IPS-NIHi11 (cell line): ENCODE measurements around the gene LOXL3.

Source experiments
- DNase-seq: peaks from one replicate; pipeline ENCODE4 v3.0.0; 2012; ENCODE audit warnings: mixed read lengths, low spot score

LOXL3 gene

GRCh38 chr2:74550231-74550630, 3.5 kb downstream of the LOXL3 start:
- DNase-seq, result no peak

GRCh38 chr2:74548900-74549826, 4.6 kb downstream of the LOXL3 start:
- peak; percentile 84 for DNase-seq

GRCh38 chr2:74548285-74548899, 5.3 kb downstream of the LOXL3 start:
- no peak for DNase-seq

- no peak for DNase-seq
These were observed 7.7 kb downstream of the LOXL3 start for GRCh38 chr2:74546004-74546403.

- no peak for DNase-seq
These were observed 9.1 kb downstream of the LOXL3 start for GRCh38 chr2:74544634-74545033.

- no peak for DNase-seq
These were observed 10.8 kb downstream of the LOXL3 start for GRCh38 chr2:74542978-74543377.

GRCh38 chr2:74540291-74540690, 13.5 kb downstream of the LOXL3 start:
- DNase-seq, result no peak

- no peak for DNase-seq
These were observed 14.8 kb downstream of the LOXL3 start for GRCh38 chr2:74538881-74539339.

- DNase-seq, result no peak
These were observed 16.6 kb downstream of the LOXL3 start for GRCh38 chr2:74537140-74537539.

- DNase-seq, result no peak
These were observed 17.4 kb downstream of the LOXL3 start for GRCh38 chr2:74536166-74536950.

GRCh38 chr2:74535440-74535965, 18.2 kb downstream of the LOXL3 start:
- DNase-seq, result no peak

- no peak for DNase-seq
These were observed 19.3 kb downstream of the LOXL3 start for GRCh38 chr2:74534411-74534810.

GRCh38 chr2:74533464-74533863, 20.3 kb downstream of the LOXL3 start:
- DNase-seq, result no peak

GRCh38 chr2:74532222-74532621, 21.5 kb downstream of the LOXL3 start:
- no peak for DNase-seq

- DNase-seq, result no peak
These were observed 22.1 kb downstream of the LOXL3 start for GRCh38 chr2:74531666-74532065.

GRCh38 chr2:74530239-74531187, 23.2 kb downstream of the LOXL3 start:
- peak; percentile 69 for DNase-seq

GRCh38 chr2:74529357-74530238, 24.1 kb downstream of the LOXL3 start, which contains the start of the genes AUP1 and HTRA2:
Gene AUP1, minus strand, starts transcription at chr2:74529706. Its CDS starts 77 bp downstream, at chr2:74529629.
Gene HTRA2, plus strand, starts transcription at chr2:74529933. Its CDS starts 74 bp downstream, at chr2:74530007.
- DNase-seq, result peak; percentile 100

- no peak for DNase-seq
These were observed 25.0 kb downstream of the LOXL3 start for GRCh38 chr2:74528600-74529356.

- no peak for DNase-seq
These were observed 26.0 kb downstream of the LOXL3 start for GRCh38 chr2:74527741-74528140.
